Smooth muscle cell (in vitro differentiated cells): ENCODE results near the gene ATP2B2. TPM values are rescaled to one million over a fixed set of nuclear protein-coding genes. Genes with fewer than 3 reads are reported as not detected.

Experiments used
- DNase-seq: peaks from one replicate; lab custom pipeline; 2025; ENCODE audit not compliant: unreplicated experiment; lab: John Stamatoyannopoulos, UW
- H2AFZ ChIP-seq: fragments of 200-600 bp; sonication (generic); 2 replicates; pipeline ENCODE4 v1.6.0; 2016; ENCODE audit warnings: antibody characterized with exemption, low read depth, mild to moderate bottlenecking
- H3F3A ChIP-seq: fragments of 200-600 bp; sonication (generic); 2 replicates; pipeline ENCODE4 v1.6.0; 2017; ENCODE audit warnings: antibody characterized with exemption, low read depth
- H3K27ac ChIP-seq: fragments of 200-600 bp; sonication (generic); 2 replicates; pipeline ENCODE4 v1.5.1; 2016; ENCODE audit warnings: low read depth, mild to moderate bottlenecking
- H3K27me3 ChIP-seq: fragments of 200-600 bp; sonication (generic); 2 replicates; pipeline ENCODE4 v1.6.1; 2016; ENCODE audit warnings: low read depth, mild to moderate bottlenecking
- H3K36me3 ChIP-seq: fragments of 200-600 bp; sonication (generic); 2 replicates; pipeline ENCODE4 v1.5.1; 2016; ENCODE audit warnings: low read depth
- H3K4me1 ChIP-seq: fragments of 200-600 bp; sonication (generic); 2 replicates; pipeline ENCODE4 v1.5.1; 2016; ENCODE audit warnings: low read depth
- H3K4me2 ChIP-seq: fragments of 200-600 bp; sonication (generic); 2 replicates; pipeline ENCODE4 v1.6.0; 2016; ENCODE audit warnings: mild to moderate bottlenecking
- H3K4me3 ChIP-seq: fragments of 200-600 bp; sonication (generic); 2 replicates; pipeline ENCODE4 v1.5.1; 2016; ENCODE audit warnings: mild to moderate bottlenecking
- H3K79me2 ChIP-seq: fragments of 200-600 bp; sonication (generic); 2 replicates; pipeline ENCODE4 v1.6.0; 2016; ENCODE audit warnings: low read depth, mild to moderate bottlenecking
- H3K9ac ChIP-seq: fragments of 200-600 bp; sonication (generic); 2 replicates; pipeline ENCODE4 v1.6.0; 2016; ENCODE audit warnings: low read depth
- H3K9me3 ChIP-seq: fragments of 200-600 bp; sonication (generic); replicated peaks from 2 replicates; pipeline ENCODE4 v1.5.1; 2016; ENCODE audit warnings: low read depth
- H4K20me1 ChIP-seq: fragments of 200-600 bp; sonication (generic); 2 replicates; pipeline ENCODE4 v1.6.0; 2016; ENCODE audit warnings: low read depth
- CTCF ChIP-seq: fragments of 200-600 bp; sonication (generic); IDR thresholded peaks from 2 replicates; pipeline ENCODE4 v1.5.1; 2017; ENCODE audit warnings: borderline replicate concordance, mild to moderate bottlenecking, antibody characterized with exemption; ENCODE audit not compliant: insufficient read depth, poor library complexity, severe bottlenecking
- whole genome bisulfite sequencing: methylation state at CpG from one replicate; pipeline ENCODE4 v1.1.7; 2016; ENCODE audit warnings: low lambda C conversion rate; 5-methylcytosine and 5-hydroxymethylcytosine counted together
- polyA plus RNA-seq: library from polyadenylated mRNA; unstranded; fragments of >200 nt; fragmentation: Nextera tagmentation; extraction: Ambion mirVana; gene quantifications from 2 replicates; pipeline ENCODE4 v1.2.1, GENCODE V29; 2016
- total RNA-seq: library from RNA; depleted of rRNA; stranded (reverse); fragments of >200 nt; gene quantifications from 2 replicates; pipeline ENCODE4 v1.2.3, GENCODE V29; 2014

The ATP2B2 gene
- total and polyA plus RNA-seq, 2 experiments from 2014 or later = not detected

GRCh38 chr3:10280177-10280529 is 225.2 kb downstream of the ATP2B2 start:
- H3K9me3 ChIP-seq = no peaks in the 10 kb centered on the region
- H3K4me1 ChIP-seq = peaks cover 6% of the 10 kb centered on the region
- no peaks in the 10 kb centered on the region for H3F3A ChIP-seq
- H3K79me2 ChIP-seq = peaks cover 12% of the 10 kb centered on the region
- WGBS = 87% methylated on average over 5 of the region's 5 CpGs
- peaks cover 42% of the 10 kb centered on the region for H4K20me1 ChIP-seq
- no peak overlapping the region for H3K4me3 ChIP-seq
- H3K36me3 ChIP-seq = peaks cover 4% of the 10 kb centered on the region
- H3K9ac ChIP-seq = no peak overlapping the region
- no peak overlapping the region for H3K27ac ChIP-seq
- no peak for DNase-seq
- H2AFZ ChIP-seq = no peak overlapping the region
- no peak overlapping the region for H3K4me2 ChIP-seq
- TF ChIP-seq CTCF = no peak
- H3K27me3 ChIP-seq = no peaks in the 10 kb centered on the region

DNA sequence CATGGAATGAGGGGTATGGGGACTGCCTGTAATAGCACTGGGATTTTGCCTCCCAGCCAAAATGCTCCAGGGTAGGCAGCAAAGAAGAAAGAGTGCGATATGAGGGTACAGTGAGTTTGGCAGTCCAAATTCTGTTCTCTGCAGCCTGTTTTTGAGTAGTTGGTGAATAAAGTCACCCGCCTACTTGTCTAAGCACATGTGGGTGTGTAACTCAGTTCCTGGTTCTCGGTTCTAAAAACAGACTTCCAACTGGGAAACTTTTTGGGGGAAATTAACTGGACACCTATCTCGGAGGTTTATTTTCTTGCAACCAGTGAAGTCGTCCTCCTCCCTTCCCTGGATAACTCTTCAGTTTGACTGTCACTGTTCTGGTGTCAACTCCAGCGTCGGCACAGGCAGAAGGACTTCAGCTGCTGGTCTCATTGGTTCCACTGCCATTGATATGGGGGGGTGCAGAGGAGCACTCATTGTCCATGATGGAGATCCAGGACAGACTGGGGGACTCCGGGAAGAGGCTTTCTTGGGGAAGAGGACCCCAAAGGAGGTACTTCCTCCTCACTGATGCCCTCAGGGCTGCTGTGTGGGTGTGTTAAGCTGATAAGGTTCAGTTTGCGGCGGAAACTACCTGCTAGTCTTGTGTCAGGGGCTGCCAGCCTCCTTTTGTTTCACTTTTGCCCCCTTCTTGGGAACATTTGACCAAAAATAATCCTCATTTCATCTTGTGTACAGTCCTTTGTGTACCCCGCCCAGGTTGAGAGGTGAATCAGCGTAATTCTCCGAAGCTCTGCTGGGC is 225.8 kb downstream of the ATP2B2 start:
- Histone ChIP-seq H3K79me2 (peaks cover 17% of the 10 kb centered on the region), H4K20me1 (peaks cover 47% of the 10 kb centered on the region), H2AFZ (no peak overlapping the region), H3F3A (no peaks in the 10 kb centered on the region), H3K4me2 (no peak overlapping the region), H3K9ac (no peak overlapping the region), H3K4me1 (peaks cover under 1% of the 10 kb centered on the region), H3K9me3 (no peaks in the 10 kb centered on the region), H3K4me3 (no peak overlapping the region), H3K36me3 (peaks cover 4% of the 10 kb centered on the region), H3K27ac (no peak overlapping the region), H3K27me3 (no peaks in the 10 kb centered on the region)
- 87% methylated on average over 13 of the region's 13 CpGs for WGBS
- no peak for DNase-seq
- TF ChIP-seq CTCF = no peak

GRCh38 chr3:10278501-10278900 is 226.9 kb downstream of the ATP2B2 start:
- H3K36me3 ChIP-seq = peaks cover 4% of the 10 kb centered on the region
- 100% methylated on average over 1 of the region's 1 CpG for WGBS
- H3K4me2 ChIP-seq = no peak overlapping the region
- no peak overlapping the region for H3K27ac ChIP-seq
- H3K4me3 ChIP-seq = no peak overlapping the region
- DNase-seq = no peak
- no peaks in the 10 kb centered on the region for H3F3A ChIP-seq
- H3K27me3 ChIP-seq = no peaks in the 10 kb centered on the region
- TF ChIP-seq CTCF = no peak
- peaks cover 58% of the 10 kb centered on the region for H4K20me1 ChIP-seq
- no peaks in the 10 kb centered on the region for H3K9me3 ChIP-seq
- no peaks in the 10 kb centered on the region for H3K4me1 ChIP-seq
- no peak overlapping the region for H3K9ac ChIP-seq
- H3K79me2 ChIP-seq = peaks cover 28% of the 10 kb centered on the region
- no peak overlapping the region for H2AFZ ChIP-seq

DNA sequence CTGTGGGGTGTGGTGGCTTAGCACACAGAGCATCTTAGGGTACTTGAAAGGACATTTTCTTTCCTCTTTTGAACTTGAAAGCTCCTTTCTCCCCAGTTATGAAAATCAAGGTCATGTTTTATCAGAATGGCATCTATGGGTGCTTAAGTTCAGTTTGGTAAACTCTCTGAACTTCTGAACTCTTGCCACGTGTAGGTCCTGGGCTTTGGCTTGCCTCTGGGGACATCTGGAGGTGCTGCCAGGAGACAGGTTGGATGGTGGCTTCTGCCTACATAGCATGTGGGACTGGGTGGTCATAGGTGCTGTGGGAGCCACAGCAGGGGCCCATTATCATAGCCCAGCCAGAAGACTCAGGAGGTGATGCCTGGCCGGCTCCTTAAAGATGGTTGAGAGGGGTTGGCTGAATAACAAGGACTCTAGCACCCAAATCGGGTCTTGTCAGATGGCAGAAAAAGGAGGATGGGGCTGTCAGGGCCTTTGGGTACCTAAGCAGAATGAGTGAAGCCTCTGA is 228.2 kb downstream of the ATP2B2 start:
- H3K4me3 ChIP-seq = no peak overlapping the region
- H3K27me3 ChIP-seq = no peaks in the 10 kb centered on the region
- DNase-seq = no peak
- no peak overlapping the region for H3K4me2 ChIP-seq
- H3K9me3 ChIP-seq = no peaks in the 10 kb centered on the region
- no peaks in the 10 kb centered on the region for H3F3A ChIP-seq
- H3K9ac ChIP-seq = no peak overlapping the region
- peaks cover 39% of the 10 kb centered on the region for H3K79me2 ChIP-seq
- TF ChIP-seq CTCF = no peak
- no peak overlapping the region for H2AFZ ChIP-seq
- peaks cover 4% of the 10 kb centered on the region for H3K36me3 ChIP-seq
- H4K20me1 ChIP-seq = peaks cover 67% of the 10 kb centered on the region
- 96% methylated on average over 3 of the region's 3 CpGs for WGBS
- H3K27ac ChIP-seq = no peak overlapping the region
- H3K4me1 ChIP-seq = no peaks in the 10 kb centered on the region
